Neural progenitor cell (in vitro differentiated cells): ENCODE results near the gene SLC25A18. TPM values are rescaled to one million over a fixed set of nuclear protein-coding genes. Genes with fewer than 3 reads are reported as not detected.

Experiments
- DNase-seq: peaks from one replicate; pipeline ENCODE4 v3.0.0-alpha.2; 2016; ENCODE audit warnings: low spot score
- H2AFZ ChIP-seq: fragments of 200-600 bp; sonication (generic); replicated peaks from 2 replicates; pipeline ENCODE4 v1.6.1; 2016; ENCODE audit warnings: antibody characterized with exemption
- H3F3A ChIP-seq: fragments of 200-600 bp; sonication (generic); 2 replicates; pipeline ENCODE4 v1.6.1; 2016; ENCODE audit warnings: antibody characterized with exemption, low read depth
- H3K27ac ChIP-seq: fragments of 200-600 bp; sonication (generic); 2 replicates; pipeline ENCODE4 v1.5.1; 2016; ENCODE audit warnings: mild to moderate bottlenecking
- H3K27me3 ChIP-seq: fragments of 200-600 bp; sonication (generic); 2 replicates; pipeline ENCODE4 v1.6.1; 2016; ENCODE audit warnings: mild to moderate bottlenecking, moderate library complexity
- H3K36me3 ChIP-seq: fragments of 200-600 bp; sonication (generic); 2 replicates; pipeline ENCODE4 v1.5.1; 2016
- H3K4me1 ChIP-seq: fragments of 200-600 bp; sonication (generic); 2 replicates; pipeline ENCODE4 v1.6.1; 2016; ENCODE audit warnings: mixed run types
- H3K4me2 ChIP-seq: fragments of 200-600 bp; sonication (generic); 2 replicates; pipeline ENCODE4 v1.6.1; 2016
- H3K4me3 ChIP-seq: fragments of 200-600 bp; sonication (generic); 2 replicates; pipeline ENCODE4 v1.5.1; 2016
- H3K79me2 ChIP-seq: fragments of 200-600 bp; sonication (generic); 2 replicates; pipeline ENCODE4 v1.6.1; 2016; ENCODE audit warnings: low read depth
- H3K9ac ChIP-seq: fragments of 200-600 bp; sonication (generic); 2 replicates; pipeline ENCODE4 v1.6.1; 2016
- H3K9me3 ChIP-seq: fragments of 200-600 bp; sonication (generic); 2 replicates; pipeline ENCODE4 v1.5.1; 2016; ENCODE audit warnings: low read depth
- H4K20me1 ChIP-seq: fragments of 200-600 bp; sonication (generic); 2 replicates; pipeline ENCODE4 v1.6.1; 2016; ENCODE audit warnings: low read depth
- H3K27ac Mint-ChIP-seq: 3 replicates; pipeline ENCODE4 v1.8.0; 2021; ENCODE audit warnings: mixed read lengths
- H3K27me3 Mint-ChIP-seq: 2 replicates; pipeline ENCODE4 v1.8.0; 2022; ENCODE audit warnings: low read depth, mild to moderate bottlenecking, inconsistent platforms, moderate library complexity, mixed read lengths; ENCODE audit not compliant: insufficient read depth
- H3K36me3 Mint-ChIP-seq: 3 replicates; pipeline ENCODE4 v1.8.0; 2021; ENCODE audit warnings: mixed read lengths
- H3K4me1 Mint-ChIP-seq: 3 replicates; pipeline ENCODE4 v1.8.0; 2021; ENCODE audit warnings: mixed read lengths
- H3K4me3 Mint-ChIP-seq: 3 replicates; pipeline ENCODE4 v1.8.0; 2021; ENCODE audit warnings: mild to moderate bottlenecking, moderate library complexity, mixed read lengths
- H3K9me3 Mint-ChIP-seq: 3 replicates; pipeline ENCODE4 v1.8.0; 2020; ENCODE audit warnings: mixed read lengths
- EZH2 ChIP-seq: fragments of 200-600 bp; sonication (generic); IDR thresholded peaks from 2 replicates; pipeline ENCODE4 v1.6.1; 2017; ENCODE audit warnings: antibody characterized with exemption, mild to moderate bottlenecking, moderate library complexity
- EZH2phosphoT487 ChIP-seq: fragments of 200-600 bp; sonication (generic); IDR thresholded peaks from 2 replicates; pipeline ENCODE4 v1.6.1; 2017; ENCODE audit warnings: antibody characterized with exemption
- total RNA-seq: library from RNA; depleted of rRNA; stranded (reverse); fragments of >200 nt; gene quantifications from 2 replicates; pipeline ENCODE4 v1.2.3, GENCODE V29; 2015; ENCODE audit warnings: low replicate concordance
- TF ChIP-seq, protein P1 (sequence below): fragments of 200-600 bp; sonication (generic); IDR thresholded peaks from 2 replicates; pipeline ENCODE4 v1.5.1; 2017; ENCODE audit warnings: antibody characterized with exemption, mild to moderate bottlenecking

SLC25A18 gene
- total RNA-seq, 1 donor from 2014 or later: 0.88 TPM

DNA sequence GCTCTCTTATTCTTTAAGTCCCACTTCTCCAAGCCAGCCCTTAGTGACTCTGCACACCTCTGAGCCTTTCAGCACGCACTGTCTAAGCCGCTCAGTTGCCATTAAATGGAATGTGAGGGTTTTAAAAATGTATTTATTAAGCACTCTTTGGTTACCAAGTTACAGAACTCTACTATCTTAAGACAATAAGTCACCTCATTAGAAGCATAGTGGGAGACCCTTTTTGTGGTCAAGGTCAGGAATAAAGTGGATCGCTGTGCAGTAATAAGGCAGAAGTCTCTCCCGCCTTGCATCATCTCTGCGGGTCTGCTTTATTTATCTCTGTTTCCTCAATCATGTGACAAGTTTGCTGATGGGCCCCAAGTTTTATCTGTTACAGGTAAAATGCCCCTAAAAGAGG, 11.9 kb downstream of the SLC25A18 start:
- H3K4me1 Mint-ChIP-seq: peaks cover 61% of the 10 kb centered on the region
- H3K9me3 ChIP-seq: no peaks in the 10 kb centered on the region
- H3K4me3 ChIP-seq: no peak overlapping the region
- no peak overlapping the region for H3K27ac Mint-ChIP-seq
- no peak overlapping the region for H2AFZ ChIP-seq
- H3K9me3 Mint-ChIP-seq: no peaks in the 10 kb centered on the region
- H3K27me3 Mint-ChIP-seq: peaks cover 5% of the 10 kb centered on the region
- no peaks in the 10 kb centered on the region for H3K79me2 ChIP-seq
- H4K20me1 ChIP-seq: no peaks in the 10 kb centered on the region
- H3K36me3 ChIP-seq: no peaks in the 10 kb centered on the region
- no peak overlapping the region for H3K4me3 Mint-ChIP-seq
- peaks cover 8% of the 10 kb centered on the region for H3F3A ChIP-seq
- H3K27ac ChIP-seq: no peak overlapping the region
- H3K27me3 ChIP-seq: no peaks in the 10 kb centered on the region
- no peak overlapping the region for H3K4me2 ChIP-seq
- H3K9ac ChIP-seq: no peak overlapping the region
- H3K4me1 ChIP-seq: peaks cover 11% of the 10 kb centered on the region
- DNase-seq: no peak
- TF ChIP-seq EZH2phosphoT487 (no peak), EZH2 (no peak)
- TF ChIP-seq, protein P1, sequence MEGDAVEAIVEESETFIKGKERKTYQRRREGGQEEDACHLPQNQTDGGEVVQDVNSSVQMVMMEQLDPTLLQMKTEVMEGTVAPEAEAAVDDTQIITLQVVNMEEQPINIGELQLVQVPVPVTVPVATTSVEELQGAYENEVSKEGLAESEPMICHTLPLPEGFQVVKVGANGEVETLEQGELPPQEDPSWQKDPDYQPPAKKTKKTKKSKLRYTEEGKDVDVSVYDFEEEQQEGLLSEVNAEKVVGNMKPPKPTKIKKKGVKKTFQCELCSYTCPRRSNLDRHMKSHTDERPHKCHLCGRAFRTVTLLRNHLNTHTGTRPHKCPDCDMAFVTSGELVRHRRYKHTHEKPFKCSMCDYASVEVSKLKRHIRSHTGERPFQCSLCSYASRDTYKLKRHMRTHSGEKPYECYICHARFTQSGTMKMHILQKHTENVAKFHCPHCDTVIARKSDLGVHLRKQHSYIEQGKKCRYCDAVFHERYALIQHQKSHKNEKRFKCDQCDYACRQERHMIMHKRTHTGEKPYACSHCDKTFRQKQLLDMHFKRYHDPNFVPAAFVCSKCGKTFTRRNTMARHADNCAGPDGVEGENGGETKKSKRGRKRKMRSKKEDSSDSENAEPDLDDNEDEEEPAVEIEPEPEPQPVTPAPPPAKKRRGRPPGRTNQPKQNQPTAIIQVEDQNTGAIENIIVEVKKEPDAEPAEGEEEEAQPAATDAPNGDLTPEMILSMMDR: no peak
- H3K36me3 Mint-ChIP-seq: peaks cover 2% of the 10 kb centered on the region

DNA sequence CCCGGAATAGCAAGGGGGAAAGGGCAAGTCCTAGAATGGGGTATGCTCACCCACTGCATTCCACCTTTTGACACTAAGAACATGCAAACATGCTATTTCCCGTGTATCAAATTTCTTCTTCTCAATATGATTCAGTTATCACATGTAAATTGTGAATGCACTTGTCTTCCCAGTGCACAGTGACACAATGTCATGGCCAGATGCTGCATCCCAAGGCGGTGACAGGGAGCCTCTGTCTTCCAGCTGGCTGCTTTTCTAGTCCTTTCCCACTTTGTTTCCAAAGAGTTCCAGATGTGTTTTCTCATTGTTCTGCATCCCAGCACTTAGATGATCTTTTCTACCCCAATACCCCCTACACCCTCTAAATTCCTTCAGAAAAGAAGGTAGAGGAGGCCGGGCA, 12.4 kb downstream of the SLC25A18 start:
- H3K4me2 ChIP-seq: no peak overlapping the region
- no peaks in the 10 kb centered on the region for H3K79me2 ChIP-seq
- no peak overlapping the region for H3K27ac ChIP-seq
- H3K4me1 Mint-ChIP-seq: peaks cover 60% of the 10 kb centered on the region
- H3K4me3 Mint-ChIP-seq: no peak overlapping the region
- H3K27me3 Mint-ChIP-seq: peaks cover 3% of the 10 kb centered on the region
- H4K20me1 ChIP-seq: no peaks in the 10 kb centered on the region
- no peak overlapping the region for H3K4me3 ChIP-seq
- no peaks in the 10 kb centered on the region for H3K9me3 ChIP-seq
- no peak overlapping the region for H2AFZ ChIP-seq
- H3F3A ChIP-seq: peaks cover 8% of the 10 kb centered on the region
- H3K4me1 ChIP-seq: peaks cover 10% of the 10 kb centered on the region
- peaks cover 2% of the 10 kb centered on the region for H3K36me3 Mint-ChIP-seq
- no peak overlapping the region for H3K9ac ChIP-seq
- no peak for TF ChIP-seq EZH2
- TF ChIP-seq EZH2phosphoT487: no peak
- TF ChIP-seq, protein P1: no peak
- H3K36me3 ChIP-seq: no peaks in the 10 kb centered on the region
- H3K27ac Mint-ChIP-seq: peak overlapping the region; percentile 51
- no peaks in the 10 kb centered on the region for H3K9me3 Mint-ChIP-seq
- no peak for DNase-seq
- H3K27me3 ChIP-seq: no peaks in the 10 kb centered on the region

DNA sequence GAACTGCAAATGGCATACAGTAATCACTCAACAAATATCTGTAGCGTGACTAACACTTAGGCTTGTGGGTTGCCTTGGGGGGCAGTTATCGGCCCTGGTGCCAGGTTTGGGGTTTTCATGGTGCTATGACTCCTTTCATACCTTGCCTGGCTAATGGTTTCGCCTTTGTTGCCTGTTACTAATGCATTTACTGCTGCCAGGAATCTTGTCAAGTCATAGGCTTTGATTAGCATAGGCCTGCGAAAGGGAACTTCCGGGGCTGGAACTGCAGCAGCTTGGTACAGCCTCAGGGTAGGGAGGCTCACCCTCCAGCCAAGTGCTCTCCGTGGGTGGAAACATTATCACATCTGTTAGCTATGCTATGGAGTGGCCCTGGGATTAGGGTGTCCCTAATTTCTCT, 13.2 kb downstream of the SLC25A18 start:
- H3K27ac Mint-ChIP-seq: no peak overlapping the region
- Histone ChIP-seq H3K27me3 (no peaks in the 10 kb centered on the region), H3K9ac (no peak overlapping the region), H3F3A (peaks cover 5% of the 10 kb centered on the region), H3K4me1 (peaks cover 3% of the 10 kb centered on the region), H3K9me3 (no peaks in the 10 kb centered on the region), H2AFZ (peak overlapping the region; percentile 7), H3K79me2 (no peaks in the 10 kb centered on the region), H3K27ac (no peak overlapping the region), H3K4me3 (no peak overlapping the region), H4K20me1 (no peaks in the 10 kb centered on the region), H3K36me3 (no peaks in the 10 kb centered on the region), H3K4me2 (no peak overlapping the region)
- peaks cover 2% of the 10 kb centered on the region for H3K36me3 Mint-ChIP-seq
- H3K9me3 Mint-ChIP-seq: no peaks in the 10 kb centered on the region
- peaks cover 2% of the 10 kb centered on the region for H3K27me3 Mint-ChIP-seq
- no peak overlapping the region for H3K4me3 Mint-ChIP-seq
- no peak for DNase-seq
- TF ChIP-seq EZH2phosphoT487: no peak
- TF ChIP-seq, protein P1: no peak
- no peak for TF ChIP-seq EZH2
- peaks cover 54% of the 10 kb centered on the region for H3K4me1 Mint-ChIP-seq
